H1 (cell line): ENCODE results near the gene PDE4C. TPM values are rescaled to one million over a fixed set of nuclear protein-coding genes. Genes with fewer than 3 reads are reported as not detected.

Experiments used
- CTCF ChIA-PET: fragments of 300-600 bp; sonication (Branson Sonifier 250); formaldehyde crosslinking; loops from one replicate; lab custom pipeline; 2021; ENCODE audit not compliant: partially characterized antibody; lab: Charles Lee
- POLR2A ChIA-PET: fragments of 300-600 bp; sonication (Branson Sonifier 250); formaldehyde crosslinking; loops from one replicate; lab custom pipeline; 2021; ENCODE audit warnings: inconsistent platforms; ENCODE audit not compliant: partially characterized antibody; lab: Charles Lee
- DNase-seq, 2 experiments: peaks; one replicate each; pipeline versions ENCODE4 v3.0.0 to v3.0.0-alpha.2; 2010 to 2022; ENCODE audit warnings: low spot score in 2 of 2, low read depth in 1 of 2, mixed read lengths in 1 of 2
- FAIRE-seq: peaks from 2 replicates; lab custom pipeline; 2011; peaks lifted over from hg19 to GRCh38; lab: Jason Lieb, UNC
- H2AFZ ChIP-seq: 2 replicates; pipeline ENCODE4 v1.8.1; 2012; ENCODE audit warnings: low read length, inconsistent platforms
- H2AK5ac ChIP-seq: 2 replicates; pipeline ENCODE4 v1.6.1; 2013; ENCODE audit warnings: low read depth, low read length
- H2BK120ac ChIP-seq: replicated peaks from 2 replicates; pipeline ENCODE3; 2013; ENCODE audit warnings: low read depth, low read length, inconsistent platforms
- H2BK12ac ChIP-seq: 2 replicates; pipeline ENCODE4 v1.6.1; 2013; ENCODE audit warnings: low read depth, low read length
- H2BK15ac ChIP-seq: 2 replicates; pipeline ENCODE4 v1.6.1; 2013; ENCODE audit warnings: low read length
- H2BK20ac ChIP-seq: 2 replicates; pipeline ENCODE4 v1.6.1; 2013; ENCODE audit warnings: low read length
- H2BK5ac ChIP-seq: 2 replicates; pipeline ENCODE4 v1.6.1; 2013; ENCODE audit warnings: low read depth, low read length
- H3K14ac ChIP-seq: 2 replicates; pipeline ENCODE4 v1.6.1; 2013; ENCODE audit warnings: inconsistent platforms; ENCODE audit not compliant: insufficient read length
- H3K18ac ChIP-seq: 2 replicates; pipeline ENCODE4 v1.6.1; 2013; ENCODE audit warnings: low read length; ENCODE audit errors: extremely low read depth
- H3K23ac ChIP-seq: 2 replicates; pipeline ENCODE4 v1.6.1; 2013; ENCODE audit warnings: inconsistent platforms; ENCODE audit not compliant: insufficient read length
- H3K23me2 ChIP-seq: 2 replicates; pipeline ENCODE4 v1.6.1; 2013; ENCODE audit warnings: low read depth, low read length
- H3K27ac ChIP-seq: 2 replicates; pipeline ENCODE4 v1.6.1; 2011; ENCODE audit warnings: low read depth, low read length, inconsistent platforms
- H3K27me3 ChIP-seq, 4 experiments: replicated peaks in 1 of 4; 1 replicate in 1 of 4; 2 replicates in 3 of 4; pipeline versions ENCODE4 v1.6.1 to v1.8.1; 2011 to 2013; ENCODE audit warnings: low read length in 3 of 4, mild to moderate bottlenecking in 3 of 4, inconsistent platforms in 2 of 4, mixed read lengths in 2 of 4, moderate library complexity in 1 of 4; ENCODE audit not compliant: control insufficient read depth in 3 of 4, insufficient read depth in 3 of 4; ENCODE audit errors: extremely low read depth in 1 of 4
- H3K36me3 ChIP-seq, 4 experiments: 2 replicates each; pipeline versions ENCODE4 v1.6.1 to v1.8.1; 2011 to 2013; ENCODE audit warnings: mild to moderate bottlenecking in 4 of 4, low read length in 3 of 4, moderate library complexity in 2 of 4, control low read depth in 1 of 4, inconsistent platforms in 1 of 4; ENCODE audit not compliant: insufficient read depth in 4 of 4, control insufficient read depth in 2 of 4
- H3K4ac ChIP-seq: replicated peaks from 2 replicates; pipeline ENCODE3; 2013; ENCODE audit warnings: low read length, low read depth, mixed read lengths, inconsistent platforms; ENCODE audit not compliant: insufficient read length
- H3K4me1 ChIP-seq, 4 experiments: replicated peaks in 1 of 4; 1 replicate in 1 of 4; 2 replicates in 3 of 4; pipeline versions ENCODE4 v1.6.1 to v1.8.1; 2011 to 2013; ENCODE audit warnings: low read length in 3 of 4, inconsistent platforms in 2 of 4, mixed read lengths in 1 of 4; ENCODE audit not compliant: insufficient read depth in 4 of 4, control insufficient read depth in 3 of 4
- H3K4me2 ChIP-seq, 2 experiments: 2 replicates each; pipeline versions ENCODE4 v1.6.1 to v1.8.1; 2011 to 2013; ENCODE audit warnings: low read depth in 2 of 2, low read length in 2 of 2, control low read depth in 1 of 2, inconsistent platforms in 1 of 2, mild to moderate bottlenecking in 1 of 2; ENCODE audit not compliant: insufficient read depth in 1 of 2
- H3K4me3 ChIP-seq, 4 experiments: fragments of 200-600, 300-600 bp in 1 of 4; sonication (generic), shearing (Covaris generic), sonication (Bioruptor Twin) in 1 of 4; 2 replicates each; pipeline versions ENCODE4 v1.5.1 to v1.8.1; 2011 to 2016; ENCODE audit warnings: low read length in 4 of 4, low read depth in 3 of 4, control low read depth in 2 of 4, inconsistent platforms in 2 of 4, mild to moderate bottlenecking in 2 of 4, mixed read lengths in 1 of 4, moderate library complexity in 1 of 4; ENCODE audit not compliant: insufficient read depth in 2 of 4; ENCODE audit errors: extremely low read depth in 1 of 4
- H3K56ac ChIP-seq: replicated peaks from 2 replicates; pipeline ENCODE3; 2013; ENCODE audit warnings: low read depth, mild to moderate bottlenecking, mixed read lengths, low read length, inconsistent platforms; ENCODE audit not compliant: insufficient read length
- H3K79me1 ChIP-seq: 2 replicates; pipeline ENCODE4 v1.6.1; 2013; ENCODE audit warnings: low read depth, low read length, control low read depth
- H3K79me2 ChIP-seq, 2 experiments: 2 replicates each; pipeline versions ENCODE4 v1.6.1 to v1.8.1; 2012 to 2013; ENCODE audit warnings: low read length in 2 of 2, mild to moderate bottlenecking in 2 of 2, inconsistent platforms in 1 of 2; ENCODE audit not compliant: insufficient read depth in 2 of 2, control insufficient read depth in 1 of 2
- H3K9ac ChIP-seq, 4 experiments: replicated peaks in 1 of 4; 1 replicate in 1 of 4; 2 replicates in 3 of 4; pipeline versions ENCODE4 v1.6.1 to v1.8.1; 2011 to 2013; ENCODE audit warnings: low read depth in 3 of 4, low read length in 3 of 4, control low read depth in 2 of 4, mild to moderate bottlenecking in 2 of 4, moderate library complexity in 2 of 4, inconsistent platforms in 1 of 4; ENCODE audit errors: extremely low read depth in 1 of 4
- H3K9me3 ChIP-seq, 2 experiments: 2 replicates each; pipeline versions ENCODE4 v1.6.1 to v1.8.1; 2012 to 2013; ENCODE audit warnings: mild to moderate bottlenecking in 2 of 2, moderate library complexity in 2 of 2, control low read depth in 1 of 2, inconsistent platforms in 1 of 2, low read depth in 1 of 2, low read length in 1 of 2, mixed read lengths in 1 of 2; ENCODE audit not compliant: insufficient read depth in 2 of 2
- H4K20me1 ChIP-seq, 2 experiments: replicated peaks in 1 of 2; 2 replicates each; pipeline versions ENCODE3 to v1.8.1; 2011 to 2013; ENCODE audit warnings: inconsistent platforms in 2 of 2, low read length in 2 of 2, mild to moderate bottlenecking in 1 of 2; ENCODE audit not compliant: insufficient read depth in 2 of 2, control insufficient read depth in 1 of 2
- H4K5ac ChIP-seq: 2 replicates; pipeline ENCODE4 v1.6.1; 2013; ENCODE audit warnings: low read length, low read depth, mixed read lengths, inconsistent platforms; ENCODE audit not compliant: insufficient read length
- H4K8ac ChIP-seq: 2 replicates; pipeline ENCODE4 v1.8.0; 2013; ENCODE audit warnings: mild to moderate bottlenecking, moderate library complexity, low read length, inconsistent platforms; ENCODE audit not compliant: insufficient read depth; ENCODE audit errors: extremely low read depth
- H4K91ac ChIP-seq: replicated peaks from 2 replicates; pipeline ENCODE3; 2013; ENCODE audit warnings: low read length, mixed read lengths, inconsistent platforms; ENCODE audit not compliant: insufficient read length
- CBX5 ChIP-seq: fragments of 300-800, 300-1000 bp; sonication (generic); IDR thresholded peaks from 2 replicates; pipeline ENCODE4 v1.7.1; 2016; ENCODE audit warnings: antibody characterized with exemption, low read length, low read depth
- EZH2 ChIP-seq: fragments of 200-600 bp; sonication (generic); IDR thresholded peaks from 2 replicates; pipeline ENCODE4 v1.7.1; 2012; ENCODE audit warnings: low read depth, mild to moderate bottlenecking, moderate library complexity, low read length, inconsistent platforms; ENCODE audit not compliant: severe bottlenecking
- MAFK ChIP-seq: IDR thresholded peaks from 2 replicates; pipeline ENCODE4 v1.6.1; 2012; ENCODE audit warnings: low read depth, mild to moderate bottlenecking, improper control_type of control experiment, low read length
- WGBS, 2 experiments: shearing (Covaris generic) in 1 of 2; methylation state at CpG; one replicate each; pipeline versions ENCODE4 v1.1.6 to v1.1.7; 2013 to 2015; ENCODE audit warnings: low lambda C conversion rate in 2 of 2, mixed read lengths in 2 of 2, inconsistent platforms in 1 of 2, low coverage in 1 of 2, missing lambda C conversion rate in 1 of 2; ENCODE audit not compliant: insufficient replicate concordance in 2 of 2, insufficient coverage in 1 of 2, insufficient read length in 1 of 2; ENCODE audit errors: extremely low coverage in 1 of 2, missing lambda C conversion rate in 1 of 2; 5-methylcytosine and 5-hydroxymethylcytosine counted together
- polyA plus RNA-seq, 7 experiments: library from polyadenylated mRNA; depleted of rRNA in 3 of 7; stranded (reverse) in 5 of 7; unstranded in 2 of 7; fragments of >200 nt in 5 of 7; fragments of 200-250 nt in 2 of 7; gene quantifications; 1 replicate in 5 of 7; 2 replicates in 1 of 7; 4 replicates in 1 of 7; pipeline versions ENCODE4 v1.2.1 to v1.2.3, GENCODE V29; 2011 to 2013; ENCODE audit warnings: missing spikeins in 2 of 7, mixed read lengths in 2 of 7
- total RNA-seq: library from RNA; stranded (reverse); fragmentation: NEBNext Ultra II Directional; extraction: Animal tissue kit (Norgen Biotek cat#: 25700); gene quantifications from 2 replicates; pipeline ENCODE4 v1.2.1, GENCODE V29; 2021
- TF ChIP-seq, protein P1 (sequence below): IDR thresholded peaks from 2 replicates; pipeline ENCODE4 v1.6.1; 2011; ENCODE audit warnings: low read depth, mild to moderate bottlenecking, low read length; ENCODE audit not compliant: insufficient read depth

PDE4C gene
- total and polyA plus RNA-seq, 2 of the 8 experiments (the other 6 are each of a cell fraction or from before 2014, with no cell fraction given) = 2.7 to 3.1 TPM

DNA sequence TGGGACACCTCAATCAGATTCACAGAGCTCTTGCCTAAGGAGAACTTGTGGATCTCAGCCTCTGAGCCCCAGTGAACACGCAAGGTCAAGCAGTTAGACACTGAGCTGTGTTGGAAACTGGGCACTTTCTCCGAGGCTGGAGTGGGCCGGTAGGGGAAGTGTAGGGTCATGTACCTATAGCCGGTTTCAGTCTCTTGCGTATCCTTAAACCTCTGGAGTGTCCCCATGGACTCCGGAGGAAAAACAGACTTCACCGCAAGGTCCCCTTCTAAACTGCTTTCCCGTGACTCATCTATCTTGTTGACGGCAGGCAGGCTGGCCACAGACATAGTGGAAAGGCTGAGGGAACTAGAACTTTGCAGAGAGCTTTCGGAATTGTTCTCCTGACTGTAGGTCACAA is 36.7 kb upstream of the PDE4C start:
- no peak overlapping the region for H3K9ac ChIP-seq
- H3K4me1 ChIP-seq = no peaks in the 10 kb centered on the region
- peaks cover 0 to 1% of the 10 kb centered on the region in 2 experiments for H4K20me1 ChIP-seq
- no peak overlapping the region for H3K23ac ChIP-seq
- H2BK120ac ChIP-seq = no peak overlapping the region
- H3K23me2 ChIP-seq = no peaks in the 10 kb centered on the region
- no peak overlapping the region for H3K4ac ChIP-seq
- no peak overlapping the region for H4K8ac ChIP-seq
- peak overlapping the region; percentile 49; the same call in 1 of the 2 replicates for H2AK5ac ChIP-seq
- no peak overlapping the region for H2AFZ ChIP-seq
- H2BK12ac ChIP-seq = no peak overlapping the region
- H3K56ac ChIP-seq = no peak overlapping the region
- ChIA-PET CTCF (interaction anchor here (0.6 to 3.9 kb wide), 5 partner anchors 15 to 101 kb away, joined by 3 to 21 read pairs (median 3); no protein-coding TSS in a partner anchor), POLR2A (interaction anchor here (0.6 to 3.8 kb wide), 6 partner anchors 12 to 55 kb away, joined by 3 to 19 read pairs (median 4); partner anchors contain the start of genes IQCN and JUND)
- H2BK5ac ChIP-seq = no peak overlapping the region
- no peak overlapping the region for H3K4me3 ChIP-seq
- no peak overlapping the region for H3K27ac ChIP-seq
- no peaks in the 10 kb centered on the region for H3K79me2 ChIP-seq
- H3K4me2 ChIP-seq = no peak overlapping the region
- FAIRE-seq (no peak), DNase-seq (no peak)
- H3K36me3 ChIP-seq = no peaks in the 10 kb centered on the region; a peak in 1 of 8 replicates
- no peaks in the 10 kb centered on the region for H3K9me3 ChIP-seq
- H4K91ac ChIP-seq = no peak overlapping the region
- H4K5ac ChIP-seq = no peak overlapping the region
- no peak overlapping the region for H2BK20ac ChIP-seq
- H3K14ac ChIP-seq = no peak overlapping the region
- no peak overlapping the region for H3K18ac ChIP-seq
- WGBS, 2 experiments = 96% methylated on average over 10 of the region's 10 CpGs; no CpG with 5 or more reads in 1 of the 2 experiments
- H3K27me3 ChIP-seq = peaks cover 0 to 10% (median 0%) of the 10 kb centered on the region in 4 experiments; a peak in 3 of 7 replicates
- TF ChIP-seq, protein P1, sequence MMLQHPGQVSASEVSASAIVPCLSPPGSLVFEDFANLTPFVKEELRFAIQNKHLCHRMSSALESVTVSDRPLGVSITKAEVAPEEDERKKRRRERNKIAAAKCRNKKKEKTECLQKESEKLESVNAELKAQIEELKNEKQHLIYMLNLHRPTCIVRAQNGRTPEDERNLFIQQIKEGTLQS = no peak
- TF ChIP-seq CBX5 (no peak), EZH2 (no peak), MAFK (no peak)
- no peaks in the 10 kb centered on the region; the same call in 1 of the 2 replicates for H3K79me1 ChIP-seq
- H2BK15ac ChIP-seq = 0 out of 2 replicates have a peak overlapping the region, but pooled peaks have one; percentile 72
